ENCODE data around the gene CCR5AS.
"Not testable (repeated sequence)": the region's sequence is repeated elsewhere in the genome, so short reads cannot be mapped to it uniquely, and the experiment has no call there.

- not testable (repeated sequence) for TF ChIP-seq CTCF (conservative IDR thresholded peaks at IDR 0.05 in 1 of 2, IDR thresholded peaks at IDR 0.05 in 1 of 2; ENCODE audit: low read depth in 1 of 2, low read length in 2 of 2); EZH2 (IDR thresholded peaks at IDR 0.05; ENCODE audit: low read length, missing control alignments)
These were observed 25.0 kb upstream of the CCR5AS start for GRCh38 chr3:46431905-46432304.
